Vagina (tissue), 2 donors: ENCODE measurements around the gene PLAA. TPM values are rescaled to one million over a fixed set of nuclear protein-coding genes. Genes with fewer than 3 reads are reported as not detected.

Experiments
- DNase-seq, 2 donors: peaks; one replicate each; pipeline ENCODE4 v3.0.0-alpha.2; 2017; ENCODE audit errors: extremely low spot score in 2 of 2
- H3K27ac ChIP-seq: fragments of 200-600 bp; sonication (generic); one replicate; pipeline ENCODE4 v1.5.1; 2019
- H3K27me3 ChIP-seq: fragments of 200-600 bp; sonication (generic); one replicate; pipeline ENCODE4 v1.5.1; 2019
- H3K36me3 ChIP-seq, 2 donors: fragments of 200-600 bp; sonication (generic); one replicate each; pipeline ENCODE4 v1.5.1; 2017 to 2019
- H3K4me1 ChIP-seq: fragments of 200-600 bp; sonication (generic); one replicate; pipeline ENCODE4 v1.5.1; 2019
- H3K4me3 ChIP-seq, 2 donors: fragments of 200-600 bp; sonication (generic); 1 replicate in 1 of 2; 2 replicates in 1 of 2; pipeline ENCODE4 v1.5.1; 2016 to 2019
- H3K9me3 ChIP-seq: fragments of 200-600 bp; sonication (generic); one replicate; pipeline ENCODE4 v1.5.1; 2019
- CTCF ChIP-seq, 3 experiments: fragments of 450-650 bp in 2 of 3; fragments of 200-600 bp in 1 of 3; sonication (generic) in 1 of 3; IDR thresholded peaks; one replicate each; pipeline ENCODE4 v1.5.1; 2017 to 2019; ENCODE audit warnings: antibody characterized with exemption in 3 of 3, mild to moderate bottlenecking in 2 of 3, moderate library complexity in 2 of 3
- POLR2A ChIP-seq, 2 donors: fragments of 450-650 bp; IDR thresholded peaks; one replicate each; pipeline ENCODE4 v1.6.1; 2017; ENCODE audit warnings: antibody characterized with exemption in 2 of 2, mild to moderate bottlenecking in 2 of 2, moderate library complexity in 2 of 2
- POLR2AphosphoS5 ChIP-seq, 2 donors: sonication (generic); formaldehyde crosslinking; IDR thresholded peaks; one replicate each; pipeline ENCODE4 v1.9.0; 2017; ENCODE audit warnings: antibody characterized with exemption in 2 of 2, mild to moderate bottlenecking in 2 of 2, low read depth in 1 of 2; ENCODE audit not compliant: insufficient read depth in 1 of 2
- intact Hi-C: fragments of 100-400 bp; cut with DNase I; formaldehyde crosslinking; loops from one replicate; pipeline ENCODE4 v1.15.1; 2023
- total RNA-seq: library from RNA; depleted of rRNA; stranded (reverse); fragments of >200 nt; gene quantifications from one replicate; pipeline ENCODE4 v1.2.3, GENCODE V29; 2016

PLAA gene
- total RNA-seq, 1 donor from 2014 or later = 28.5 TPM

DNA sequence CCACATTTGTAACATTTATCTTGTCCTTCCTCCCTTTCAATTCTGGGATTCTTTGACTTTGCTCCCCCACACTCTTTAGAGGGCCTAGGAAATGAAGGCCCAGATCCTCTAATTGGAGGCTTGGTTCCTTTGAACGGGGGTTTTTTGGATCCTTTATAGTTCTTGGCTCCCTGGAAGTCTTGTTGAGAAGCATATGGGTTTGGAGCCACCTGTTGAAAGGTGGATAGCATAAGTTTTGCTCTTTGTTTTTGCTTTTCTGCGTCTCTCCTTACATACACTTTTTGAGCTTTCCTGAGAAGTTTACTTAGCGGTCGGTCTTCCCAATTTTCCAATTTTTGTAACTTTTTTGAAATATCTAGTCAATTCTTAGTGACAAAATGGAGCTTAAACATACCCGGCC lies 26.9 kb upstream of the PLAA start:
- intact Hi-C loops = no loop called here
- Histone ChIP-seq H3K4me1 (no peaks in the 10 kb centered on the region), H3K27ac (no peak overlapping the region), H3K36me3 (peaks cover 0 to 3% of the 10 kb centered on the region in 2 donors), H3K27me3 (no peaks in the 10 kb centered on the region), H3K4me3 (no peak overlapping the region), H3K9me3 (no peaks in the 10 kb centered on the region)
- DNase-seq = no peak
- no peak for TF ChIP-seq POLR2AphosphoS5 (IDR thresholded peaks at IDR 0.05; ENCODE audit: insufficient read depth in 1 of 2, low read depth in 1 of 2)
- no peak for TF ChIP-seq POLR2A (IDR thresholded peaks at IDR 0.05)
- no peak for TF ChIP-seq CTCF (IDR thresholded peaks at IDR 0.05)

DNA sequence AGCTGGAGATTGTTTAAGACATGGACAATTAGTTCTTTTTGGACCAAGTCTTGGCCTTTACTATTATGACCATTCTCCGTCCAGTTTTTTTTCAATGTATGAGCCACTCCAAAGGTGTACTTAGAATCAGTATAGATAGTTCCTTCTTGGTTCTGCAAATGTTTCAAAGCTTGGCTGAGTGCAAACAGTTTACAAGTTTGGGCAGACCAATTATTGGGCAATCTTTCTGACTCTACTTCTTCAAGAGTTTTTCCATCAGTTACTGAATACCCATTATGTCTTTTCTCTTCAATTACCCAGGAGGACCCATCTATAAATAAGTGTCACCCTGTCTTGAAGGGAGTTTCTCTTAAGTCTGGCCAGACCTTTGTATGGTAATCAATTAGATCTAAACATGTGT lies 24.7 kb upstream of the PLAA start:
- no peak overlapping the region for H3K27ac ChIP-seq
- no peaks in the 10 kb centered on the region for H3K4me1 ChIP-seq
- H3K4me3 ChIP-seq = no peak overlapping the region
- H3K27me3 ChIP-seq = no peaks in the 10 kb centered on the region
- intact Hi-C loops = no loop called here
- H3K36me3 ChIP-seq = peaks cover 0 to 3% of the 10 kb centered on the region in 2 donors
- TF ChIP-seq POLR2AphosphoS5 (IDR thresholded peaks at IDR 0.05; ENCODE audit: insufficient read depth in 1 of 2, low read depth in 1 of 2) = no peak
- no peak for TF ChIP-seq POLR2A (IDR thresholded peaks at IDR 0.05)
- TF ChIP-seq CTCF (IDR thresholded peaks at IDR 0.05) = no peak
- no peaks in the 10 kb centered on the region for H3K9me3 ChIP-seq
- DNase-seq = no peak

GRCh38 chr9:26956860-26957233 lies 9.8 kb upstream of the PLAA start:
- Histone ChIP-seq H3K27me3 (no peaks in the 10 kb centered on the region), H3K27ac (peak overlapping the region; percentile 78), H3K36me3 (no peaks in the 10 kb centered on the region), H3K4me1 (peaks cover 9% of the 10 kb centered on the region), H3K9me3 (no peaks in the 10 kb centered on the region), H3K4me3 (peak overlapping the region; percentile 58 to 78)
- intact Hi-C loops = loop anchor here (10.0 kb wide), 1 partner anchor 618 kb away; the partner anchor contains the start of gene C9orf72
- DNase-seq = no peak
- no peak for TF ChIP-seq CTCF (IDR thresholded peaks at IDR 0.05)
- no peak for TF ChIP-seq POLR2AphosphoS5 (IDR thresholded peaks at IDR 0.05; ENCODE audit: insufficient read depth in 1 of 2, low read depth in 1 of 2)
- no peak for TF ChIP-seq POLR2A (IDR thresholded peaks at IDR 0.05)

DNA sequence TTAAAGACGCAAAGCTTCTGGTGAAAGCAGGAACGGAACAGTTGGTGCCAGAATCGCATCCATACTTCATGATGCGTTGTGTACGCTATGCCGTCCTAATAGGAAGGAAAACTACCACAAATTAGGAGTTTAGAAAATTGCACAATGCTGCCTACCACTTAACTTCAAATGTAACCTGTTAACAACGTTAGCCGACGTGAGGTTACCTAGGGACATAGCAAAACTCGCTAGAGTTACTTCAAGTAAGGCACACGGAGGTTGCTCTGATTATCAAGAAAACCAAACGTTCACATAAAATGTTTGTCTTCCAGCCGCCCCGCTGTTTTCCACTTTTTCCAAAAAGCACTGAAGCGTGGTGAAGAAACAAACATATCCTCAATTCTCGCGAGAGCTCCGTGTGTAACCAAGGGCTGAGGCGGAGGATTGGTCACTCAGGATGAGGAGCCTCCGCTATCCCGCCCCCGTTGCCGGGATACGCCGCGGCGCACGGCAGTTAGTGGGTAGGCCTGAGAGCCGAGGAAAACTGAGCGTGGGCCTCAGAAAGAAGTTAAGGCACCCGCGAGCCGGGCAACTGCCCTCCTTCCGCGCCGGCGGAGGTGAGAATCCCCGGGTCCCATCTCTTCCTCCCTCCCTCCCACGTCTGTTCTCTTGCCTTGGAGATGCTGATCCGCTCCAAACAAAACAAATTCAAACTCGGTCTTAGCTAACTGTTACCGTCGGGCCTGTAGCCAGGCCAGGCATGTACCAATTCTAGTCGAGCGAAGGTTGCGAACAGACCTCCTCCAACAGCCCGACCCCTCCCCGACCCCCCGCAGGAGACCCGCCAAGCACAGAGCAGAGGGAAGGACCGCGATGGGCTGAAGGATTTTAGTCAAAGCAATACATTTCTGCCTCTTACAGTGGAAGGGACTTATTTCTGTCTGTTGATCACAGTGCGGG lies 9.1 kb upstream of the PLAA start, which contains the start of gene IFT74:
Gene IFT74, plus strand, starts transcription at position 492 of the 939 bp plus-strand sequence. CDS start 5,556 bp downstream, outside the sequence.
- H3K36me3 ChIP-seq = no peaks in the 10 kb centered on the region
- peak in 1 of 2 donors; percentile 98 for DNase-seq
- H3K27me3 ChIP-seq = no peaks in the 10 kb centered on the region
- H3K4me3 ChIP-seq = peak within 1 kb of the TSS; percentile 58 to 78
- H3K4me1 ChIP-seq = peaks cover 9% of the 10 kb centered on the region
- H3K9me3 ChIP-seq = no peaks in the 10 kb centered on the region
- intact Hi-C loops = loop anchor here (10.0 kb wide), 1 partner anchor 619 kb away; the partner anchor contains the start of gene C9orf72
- H3K27ac ChIP-seq = peak within 1 kb of the TSS; percentile 78
- TF ChIP-seq CTCF (IDR thresholded peaks at IDR 0.05) (no peak), POLR2AphosphoS5 (IDR thresholded peaks at IDR 0.05; ENCODE audit: insufficient read depth in 1 of 2, low read depth in 1 of 2) (peak; percentile 82 to 90)
